T-helper 9 cell (primary cell): ENCODE measurements around the gene FGF14.

Experiments
- DNase-seq: peaks from one replicate; pipeline ENCODE4 v3.0.0-alpha.2; 2020

The FGF14 gene

DNA sequence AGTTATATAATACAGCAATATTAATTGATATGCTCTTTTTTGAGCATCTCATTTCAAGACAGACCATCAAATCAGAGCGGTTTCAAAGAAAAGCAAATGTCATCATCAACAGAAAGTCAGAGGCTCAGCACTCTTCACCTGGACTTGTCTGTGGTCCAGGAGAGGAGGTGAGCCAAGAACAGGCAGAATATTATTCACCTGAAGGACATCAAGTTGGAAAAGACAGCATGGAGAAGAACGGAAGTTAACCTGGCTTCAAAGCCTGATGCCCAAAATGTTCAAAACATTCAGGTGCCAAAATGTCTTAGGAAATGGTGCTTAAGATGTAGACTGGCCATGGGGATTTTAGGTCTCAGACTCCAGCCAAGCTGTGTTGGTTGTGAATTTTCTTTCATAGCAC, 40.7 kb downstream of the FGF14 start:
- no peak for DNase-seq

DNA sequence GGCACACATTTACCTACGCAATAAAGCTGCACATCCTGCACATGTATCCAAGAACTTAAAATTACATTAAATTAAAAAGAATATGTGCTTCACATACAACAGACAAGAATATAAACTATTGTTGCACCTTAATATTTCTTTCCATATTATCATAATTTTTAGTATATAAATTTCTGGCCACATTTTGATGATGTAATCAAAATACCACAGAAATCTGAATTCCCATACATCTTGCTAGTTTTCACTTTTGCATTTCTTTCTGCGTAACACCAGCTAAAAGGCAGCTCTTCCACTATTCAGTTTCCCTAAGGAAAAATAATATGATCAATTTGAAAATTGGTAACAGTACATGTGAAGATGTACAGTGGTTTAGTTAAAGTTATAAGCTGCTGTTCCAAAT, 42.6 kb downstream of the FGF14 start:
- DNase-seq = no peak

DNA sequence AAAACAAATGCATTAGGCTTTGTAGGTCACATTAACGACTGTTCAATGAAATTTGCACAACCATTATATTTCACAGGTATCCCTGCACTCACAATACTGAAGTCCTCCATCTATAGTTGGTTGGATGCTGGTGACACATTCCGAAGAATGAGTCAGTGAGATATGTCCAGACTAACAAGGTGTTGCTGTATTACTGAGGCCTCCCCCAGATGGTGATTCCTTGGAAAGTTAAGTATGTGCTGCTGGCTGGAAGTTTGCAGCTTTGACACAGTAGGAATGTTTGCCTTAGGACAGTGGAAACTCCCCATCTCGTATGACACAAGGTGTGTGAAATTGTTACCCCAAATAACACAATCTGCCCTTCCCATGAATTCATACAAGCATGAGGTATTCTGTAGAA, 46.6 kb downstream of the FGF14 start:
- DNase-seq = no peak

DNA sequence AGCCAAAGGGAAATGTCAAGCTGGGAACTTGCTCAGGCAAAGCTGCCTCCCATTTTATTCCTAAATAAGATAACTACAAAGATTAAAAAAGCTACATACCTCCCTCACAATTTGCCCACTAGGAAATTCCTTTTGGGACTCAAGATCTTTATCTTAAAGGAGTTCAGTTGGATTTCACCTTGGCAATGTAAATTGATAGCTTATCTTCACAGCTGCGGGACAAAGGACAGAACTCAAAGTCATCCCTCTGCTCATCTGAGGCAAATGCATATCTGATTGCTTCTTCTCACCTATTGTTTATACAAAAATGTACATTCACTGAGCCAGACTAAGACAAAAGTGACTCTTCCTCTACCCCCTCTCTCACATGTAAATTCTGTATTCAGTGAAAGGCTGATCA, 47.8 kb downstream of the FGF14 start:
- DNase-seq = no peak

DNA sequence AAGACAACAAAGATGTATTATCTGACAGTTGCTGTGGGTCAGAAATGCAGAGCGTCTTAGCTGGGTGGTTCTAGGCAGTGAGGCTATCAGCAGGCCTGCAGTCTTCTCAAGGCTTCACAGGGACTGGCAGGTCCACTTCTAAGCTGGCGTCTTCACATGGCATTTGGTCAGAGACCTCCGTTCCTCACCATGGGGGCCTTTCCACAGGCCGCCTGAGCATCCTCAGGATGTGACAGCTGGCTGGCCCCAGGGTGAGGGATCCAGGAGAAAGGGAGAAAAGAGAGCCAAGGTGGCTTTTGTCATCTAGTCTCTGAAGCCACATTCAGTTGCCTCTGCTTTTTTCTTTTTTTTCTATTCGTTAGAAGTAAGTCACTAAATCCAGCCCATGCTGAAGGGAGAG, 50.3 kb downstream of the FGF14 start:
- DNase-seq = no peak

DNA sequence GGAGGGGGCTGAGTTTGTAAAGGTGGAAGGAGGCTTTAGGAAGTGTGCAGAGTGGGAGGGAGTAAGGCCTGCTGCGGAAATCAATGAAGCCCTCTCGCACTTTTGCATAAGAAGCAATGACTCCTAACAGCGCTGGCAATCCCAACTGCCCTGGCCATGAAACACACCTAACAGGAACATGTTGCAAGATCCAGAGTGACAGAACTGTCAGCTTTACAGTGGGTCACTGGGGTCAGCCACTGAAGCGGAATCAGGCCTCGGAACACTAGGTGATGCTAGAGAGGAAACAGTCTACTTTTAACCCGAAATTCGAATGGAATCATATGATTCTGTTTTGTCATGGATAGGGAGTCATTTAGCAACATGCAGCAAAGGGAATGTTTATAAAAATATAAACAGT, 54.4 kb downstream of the FGF14 start:
- no peak for DNase-seq

DNA sequence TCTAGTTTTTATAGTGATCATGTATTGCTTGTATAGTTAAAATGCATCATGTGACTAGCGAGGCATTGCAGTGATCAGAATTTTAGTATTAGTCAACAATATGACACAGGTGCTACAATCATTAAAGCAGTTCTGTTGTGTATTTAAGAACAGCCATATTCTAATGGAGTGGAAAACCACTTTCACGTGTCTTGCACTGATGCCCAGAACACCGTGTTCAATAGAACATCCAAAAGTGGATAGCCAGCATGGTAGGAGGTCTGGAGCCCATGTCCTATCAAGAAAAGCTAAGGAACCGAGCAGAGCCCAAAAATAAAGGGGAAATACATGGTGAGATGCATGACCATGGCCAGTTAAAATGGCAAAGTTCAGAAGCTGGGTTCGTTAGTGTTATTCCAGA, 55.1 kb downstream of the FGF14 start:
- no peak for DNase-seq

DNA sequence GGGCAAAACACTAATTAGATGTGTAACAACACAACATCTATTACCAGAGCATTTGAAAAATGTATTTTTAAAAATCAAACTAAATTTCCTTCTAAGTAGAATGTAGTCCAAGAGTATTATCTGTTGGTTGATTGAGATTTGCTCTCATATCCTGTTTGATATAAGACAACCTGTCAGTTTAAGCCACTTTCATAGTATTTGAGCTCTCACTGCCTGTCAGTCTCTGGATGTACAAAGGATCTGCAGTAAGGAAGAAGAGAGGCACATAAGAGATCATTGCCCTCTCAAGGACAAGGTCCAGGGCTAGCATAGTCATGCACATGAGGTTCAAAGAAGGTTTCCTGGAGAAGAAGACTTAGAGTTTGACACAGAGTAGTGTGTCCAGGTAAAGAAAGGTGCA, 57.4 kb downstream of the FGF14 start:
- no peak for DNase-seq

DNA sequence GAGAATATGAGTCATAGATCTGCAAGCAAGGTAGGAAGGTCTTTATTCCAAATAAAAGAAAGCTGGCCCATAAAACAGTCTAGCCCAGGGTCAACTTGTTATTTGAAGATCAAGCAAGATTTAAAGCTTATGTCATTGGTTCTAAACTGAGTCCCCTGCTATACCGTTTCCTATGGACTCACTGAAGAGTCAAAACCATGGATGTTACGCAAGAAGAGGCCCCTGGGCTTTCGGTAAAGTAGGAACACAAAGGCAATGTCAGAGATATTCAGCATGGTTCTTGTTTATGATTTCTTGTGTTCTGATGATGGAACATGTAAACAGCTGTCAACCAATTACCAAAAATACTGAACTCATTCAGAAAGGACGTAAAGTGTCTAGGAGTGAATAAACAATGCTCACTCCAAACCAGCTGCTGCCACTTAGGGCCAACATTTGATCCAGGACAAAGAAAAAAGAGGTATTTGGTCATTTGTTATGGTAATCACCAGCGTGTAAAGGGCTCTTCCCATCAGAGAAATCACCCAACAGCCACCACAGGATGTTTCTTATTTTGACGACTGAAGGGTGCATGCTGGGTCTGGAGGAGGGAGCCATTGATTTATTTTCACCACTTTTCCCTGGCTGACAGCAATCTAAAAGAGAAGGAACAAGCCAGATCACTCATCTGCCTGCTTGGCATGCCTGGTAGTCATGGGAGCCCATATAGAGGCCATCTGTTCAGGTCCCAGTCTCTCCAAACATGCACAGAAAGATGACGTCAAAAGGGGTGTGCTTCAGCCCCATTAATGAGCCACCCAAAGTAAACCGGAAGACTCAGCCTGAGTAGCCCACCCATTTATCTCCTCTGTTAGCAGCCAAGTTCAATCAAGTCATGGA, 68.3 kb downstream of the FGF14 start:
- DNase-seq = no peak

DNA sequence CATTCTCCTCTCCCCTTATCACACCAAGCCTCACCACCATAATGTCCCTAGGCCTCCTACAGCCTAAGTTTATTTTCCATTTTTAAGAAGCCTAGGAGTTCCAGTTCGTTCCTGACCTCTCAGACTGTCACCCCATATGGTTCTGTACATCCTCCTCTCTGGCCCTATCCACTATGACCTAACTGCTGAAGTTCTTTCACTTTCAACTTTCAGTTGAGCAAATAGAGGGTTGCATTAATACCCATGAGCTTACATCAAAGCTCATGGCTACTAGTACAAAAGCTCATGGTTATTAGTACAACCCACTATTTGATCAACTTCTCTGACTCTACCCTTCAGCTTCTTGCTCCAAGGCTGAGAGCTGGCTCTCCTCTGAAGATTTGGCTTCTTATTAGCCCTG, 72.9 kb downstream of the FGF14 start:
- DNase-seq = no peak

DNA sequence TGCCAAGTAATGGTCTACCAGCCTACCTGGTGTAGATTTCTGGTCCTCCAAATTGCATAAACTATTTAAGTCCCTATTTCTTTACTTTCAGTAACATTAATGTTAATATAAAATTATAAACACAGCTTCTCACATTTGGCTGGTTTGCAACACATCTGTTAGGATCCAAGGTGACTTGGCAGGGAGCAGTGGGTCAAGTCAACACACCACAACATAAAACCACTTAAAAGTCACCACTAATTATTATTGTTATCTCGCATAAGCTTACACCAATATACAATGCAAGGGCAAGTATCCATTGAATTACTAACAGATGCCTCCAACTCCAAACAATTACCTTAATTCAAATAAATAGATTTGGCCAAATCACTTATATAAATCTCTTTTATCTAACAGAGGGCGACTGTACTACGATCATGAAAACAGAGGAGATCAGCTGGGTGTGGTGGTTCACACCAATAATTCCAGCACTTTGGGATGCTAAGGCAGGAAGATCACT, 74.7 kb downstream of the FGF14 start:
- no peak for DNase-seq

DNA sequence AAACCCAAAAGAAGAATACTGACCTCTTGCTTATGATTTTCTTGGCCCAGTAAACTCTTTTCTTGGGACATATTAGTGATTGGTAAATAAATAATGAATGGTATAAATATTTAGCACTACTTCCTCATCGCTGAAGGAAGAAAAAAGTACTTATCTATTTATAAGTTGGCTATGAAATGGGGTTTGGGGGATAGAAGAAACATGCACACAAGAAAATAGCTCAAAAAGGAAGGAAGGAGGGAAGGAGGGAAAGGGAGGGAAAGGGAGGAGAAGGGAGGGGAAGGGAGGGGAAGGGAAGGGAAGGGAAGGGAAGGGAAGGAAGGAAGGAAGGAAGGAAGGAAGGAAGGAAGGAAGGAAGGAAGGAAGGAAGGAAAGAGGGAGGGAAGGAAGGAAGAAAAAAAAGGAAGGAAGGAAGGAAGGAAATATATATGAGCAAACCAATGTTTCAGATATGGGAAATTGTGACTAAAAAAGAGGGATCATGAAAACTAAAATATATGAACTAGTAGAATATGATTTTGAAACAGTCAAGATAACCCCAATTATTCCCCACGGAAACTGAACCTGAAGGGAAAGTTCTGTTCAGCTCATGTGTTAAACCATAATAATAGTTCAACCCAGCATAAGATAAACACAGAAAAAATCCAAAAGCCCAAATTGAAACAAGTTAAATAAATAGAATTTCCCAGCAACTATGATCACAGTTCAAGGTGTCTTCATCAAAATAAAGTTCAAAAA, 75.3 kb downstream of the FGF14 start:
- no peak for DNase-seq

DNA sequence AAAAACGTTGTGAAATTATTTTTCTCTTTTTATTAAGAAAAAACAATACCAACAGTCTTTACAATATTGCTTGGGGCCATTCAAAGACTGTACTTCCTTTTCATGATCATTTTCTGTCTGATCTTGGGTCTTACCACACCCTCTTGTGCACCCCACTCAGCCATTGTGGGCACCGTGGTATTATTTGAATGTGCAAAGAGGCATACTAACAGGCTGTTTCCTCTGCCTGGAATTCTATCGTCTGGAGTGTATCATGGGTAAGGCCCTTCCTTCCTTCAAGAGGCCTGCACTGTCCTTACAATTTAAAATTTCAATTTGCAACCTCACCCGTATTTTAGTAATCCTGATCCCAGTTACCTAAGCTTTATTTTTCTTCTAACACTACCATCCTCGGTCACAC, 76.5 kb downstream of the FGF14 start:
- DNase-seq = no peak

DNA sequence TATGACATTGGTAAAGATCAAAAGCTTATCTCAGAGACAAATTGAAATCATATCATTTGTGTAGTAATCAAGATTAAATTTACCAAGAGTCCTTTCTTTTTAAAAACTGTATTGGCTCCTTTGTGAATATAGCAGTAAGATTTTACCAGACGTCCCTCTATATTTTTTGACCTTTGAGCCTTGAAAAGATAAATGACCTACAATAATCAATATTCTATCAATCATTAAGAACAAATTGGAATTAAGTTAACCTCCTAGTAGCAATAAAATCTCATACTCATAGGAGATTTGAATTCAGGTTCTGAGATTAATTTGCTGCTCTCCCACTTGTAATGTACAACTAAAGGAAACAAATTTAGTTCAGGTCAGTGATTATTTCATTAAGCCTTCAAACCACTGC, 78.3 kb downstream of the FGF14 start:
- no peak for DNase-seq

DNA sequence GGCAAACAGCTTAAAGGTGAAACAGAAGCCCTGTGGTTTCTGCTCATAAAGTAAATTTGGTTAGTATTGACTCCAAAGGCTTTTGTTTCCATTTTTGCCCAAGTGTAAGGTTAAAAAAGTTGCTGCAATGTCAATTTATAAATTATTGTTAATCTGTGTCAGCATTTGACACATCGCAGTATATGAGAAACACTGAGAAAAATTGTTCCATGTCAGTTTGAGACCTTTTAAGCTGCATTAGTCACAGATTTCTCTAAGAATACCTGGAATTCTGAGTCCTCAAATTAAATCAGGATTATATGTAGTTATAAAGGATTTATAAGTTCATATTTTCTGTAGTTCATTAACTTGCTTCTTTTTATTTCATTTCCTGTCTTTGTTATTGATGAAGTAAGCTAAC, 78.8 kb downstream of the FGF14 start:
- DNase-seq = no peak

DNA sequence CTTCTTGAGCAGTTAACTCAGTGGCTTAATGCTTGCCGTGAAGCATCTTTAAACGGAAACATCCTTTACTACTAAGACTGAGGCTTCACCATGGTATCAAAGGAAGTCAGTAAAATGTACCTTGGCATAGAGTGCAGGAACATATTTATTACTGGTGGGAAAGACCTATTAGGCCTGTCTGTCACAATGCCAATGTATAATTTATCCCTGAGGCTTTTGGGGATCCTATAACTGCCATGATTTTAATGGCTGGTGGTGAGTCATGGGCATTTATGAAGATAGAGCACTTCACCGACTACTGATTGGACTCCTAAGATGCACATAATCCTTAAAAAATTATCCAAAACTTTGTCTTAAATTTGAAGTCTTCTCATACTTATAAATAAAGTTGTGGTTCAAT, 79.6 kb downstream of the FGF14 start:
- DNase-seq = no peak

DNA sequence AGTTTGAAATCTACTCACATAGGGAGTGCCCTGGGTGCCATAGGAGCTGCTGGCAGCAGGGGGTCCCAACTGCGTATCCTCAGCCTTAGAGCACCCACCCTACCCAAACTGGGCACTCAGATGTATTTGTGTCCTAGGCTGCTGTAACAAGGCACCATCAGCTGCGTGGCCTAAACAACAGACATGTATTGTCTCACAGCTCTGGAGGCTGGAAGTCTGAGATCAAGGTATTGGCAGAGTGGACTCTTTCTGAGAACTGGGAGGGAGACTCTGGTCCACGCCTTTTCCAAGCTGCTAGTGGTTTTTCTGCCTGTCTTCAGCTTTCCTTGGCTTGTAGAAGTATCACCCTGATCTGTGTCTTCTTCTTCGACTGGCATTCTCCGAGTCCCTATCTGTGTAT, 83.6 kb downstream of the FGF14 start:
- no peak for DNase-seq

DNA sequence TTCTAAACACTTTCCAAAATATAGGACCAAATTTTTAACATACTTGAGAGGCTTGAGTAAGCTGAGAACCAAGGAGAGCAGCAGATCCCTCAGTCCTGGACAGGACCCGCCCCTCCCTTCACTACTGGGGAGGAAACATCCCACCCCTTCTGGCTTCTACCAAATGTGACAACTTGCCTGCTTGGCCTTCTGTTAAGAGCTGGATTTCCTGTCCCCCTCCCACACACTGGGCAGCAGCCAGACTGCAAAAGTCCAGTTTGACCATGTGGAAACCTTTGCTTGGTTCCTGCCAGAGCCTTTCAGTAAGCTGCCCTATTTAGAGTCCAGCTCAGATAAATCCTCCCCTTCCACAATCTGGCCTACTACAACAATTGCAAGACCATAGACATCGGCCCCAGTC, 84.3 kb downstream of the FGF14 start:
- no peak for DNase-seq

DNA sequence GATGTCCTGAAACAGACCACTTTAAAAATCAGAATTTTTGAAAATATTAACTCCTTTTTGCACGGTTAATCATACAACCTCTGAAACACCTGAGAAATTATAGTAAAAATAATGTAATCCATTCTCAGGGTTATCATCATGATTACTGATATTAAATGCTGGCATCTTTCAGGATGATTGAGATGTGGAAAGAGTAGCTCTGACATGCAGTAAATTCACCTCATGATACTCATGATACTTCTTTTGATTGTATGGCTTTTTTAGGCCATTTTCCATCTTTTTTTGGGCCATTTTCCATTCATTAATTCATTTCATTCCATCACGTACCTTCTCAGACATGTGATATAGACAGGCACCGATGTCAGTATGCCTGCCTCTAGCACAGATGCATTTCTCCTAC, 85.1 kb downstream of the FGF14 start:
- DNase-seq = no peak

DNA sequence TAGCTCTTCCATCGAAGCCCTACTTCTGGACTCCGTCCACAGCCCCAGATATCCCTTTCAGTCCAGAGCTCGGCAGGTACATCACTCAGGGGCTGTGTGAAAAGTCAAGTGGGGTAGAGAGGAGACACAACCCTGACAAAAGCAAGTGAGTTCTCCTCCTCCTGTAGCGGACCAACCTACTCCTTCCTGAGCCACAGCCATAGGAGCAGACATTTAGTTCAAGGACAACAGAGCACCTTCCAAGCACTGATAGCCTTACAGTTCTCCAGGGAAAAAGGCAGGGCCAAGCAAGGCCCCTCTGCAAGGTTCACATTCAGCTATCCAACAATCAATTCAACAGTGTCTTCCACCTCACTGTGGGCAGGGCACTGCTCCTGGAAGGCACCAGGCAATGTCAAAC, 89.0 kb downstream of the FGF14 start:
- DNase-seq = no peak

DNA sequence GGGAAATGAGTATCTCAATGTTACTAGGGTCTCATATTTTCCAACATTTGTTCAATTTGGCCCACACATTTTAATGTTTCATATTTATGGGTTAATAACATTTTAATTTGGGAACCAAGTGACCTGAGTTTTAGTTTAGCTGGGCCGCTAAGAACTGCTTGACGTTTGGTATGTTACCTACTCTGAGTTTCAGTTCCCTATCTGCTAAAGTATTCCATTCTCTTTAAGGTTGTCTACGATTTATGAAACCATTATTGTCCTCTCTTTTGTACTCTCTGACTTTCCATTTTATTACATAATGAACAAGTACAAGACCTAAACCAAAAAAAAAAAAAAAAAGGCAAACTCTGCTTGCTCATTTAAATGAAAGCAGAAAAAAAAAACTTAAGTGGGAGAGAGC, 89.9 kb downstream of the FGF14 start:
- DNase-seq = no peak

DNA sequence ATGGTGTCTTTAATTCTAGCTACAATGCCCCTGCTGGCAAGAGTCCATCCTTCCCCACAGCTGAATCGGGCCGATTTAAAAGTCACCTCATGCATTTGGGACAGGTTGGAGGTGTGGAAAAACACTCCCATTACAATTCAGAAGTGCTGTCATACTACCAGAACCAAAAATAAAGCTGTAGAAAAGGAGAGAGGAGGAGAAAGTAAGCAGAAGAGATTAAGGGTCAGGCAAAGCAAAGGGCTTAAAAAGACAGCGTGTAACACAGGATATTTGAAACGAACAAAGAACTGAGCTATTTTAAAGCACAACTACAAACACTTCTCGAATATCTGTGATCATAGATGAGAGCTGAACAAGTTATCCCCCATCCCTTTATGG, 90.4 kb downstream of the FGF14 start:
- no peak for DNase-seq

DNA sequence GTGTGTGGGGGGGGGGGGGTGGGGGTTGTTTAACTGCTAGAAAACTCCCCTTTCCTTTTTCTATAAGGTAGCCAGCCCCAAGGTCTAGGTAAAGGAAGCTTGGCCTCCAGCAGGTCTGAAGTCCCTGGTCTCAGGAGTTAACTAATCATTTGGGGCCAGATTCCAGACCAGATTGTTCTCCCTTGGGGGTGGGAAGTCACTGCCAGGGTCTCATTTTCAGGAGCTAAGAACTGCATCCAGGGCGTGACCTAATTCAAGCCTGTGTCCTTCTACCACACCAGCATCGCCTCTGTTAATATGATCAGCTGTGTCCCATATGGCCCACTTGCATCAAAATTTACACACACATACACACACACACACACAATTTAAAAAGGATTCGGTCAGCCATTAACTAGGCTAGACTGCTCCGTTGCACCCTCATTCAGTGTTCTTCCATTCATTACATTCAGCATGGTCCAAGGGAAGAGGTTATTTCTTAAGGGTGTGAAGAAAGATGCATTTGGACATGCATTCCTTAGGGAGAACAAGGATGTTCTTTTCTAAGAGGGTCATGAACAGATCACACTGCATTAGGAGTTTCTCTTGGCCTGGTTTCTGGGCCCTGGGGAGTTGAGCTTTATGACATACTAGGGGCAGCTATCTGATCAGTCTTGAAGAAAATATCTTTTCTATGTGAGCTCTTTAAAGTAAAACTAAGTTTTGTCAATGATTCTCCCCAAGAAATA, 91.0 kb downstream of the FGF14 start:
- DNase-seq = no peak

DNA sequence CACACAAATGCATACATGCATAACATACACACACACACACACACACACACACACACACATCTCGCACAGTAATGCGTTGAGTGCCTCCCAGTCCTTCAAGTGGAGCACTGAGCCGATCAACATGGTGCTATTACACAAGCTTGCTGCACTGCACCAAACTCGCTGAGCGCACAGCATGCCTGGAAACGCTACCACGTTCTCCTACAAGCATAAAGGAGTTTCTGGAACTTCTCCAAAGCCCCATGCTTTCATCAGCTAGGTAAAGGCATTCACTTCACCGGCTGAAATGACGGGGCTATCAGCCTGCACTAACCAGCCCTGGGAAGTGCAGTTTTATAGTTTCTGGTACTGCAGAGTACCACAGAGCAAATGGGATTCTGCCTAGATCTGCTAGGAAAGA, 92.7 kb downstream of the FGF14 start:
- no peak for DNase-seq
